Anterior cingulate cortex (tissue), 58 donors: ENCODE results near the gene RBM38.
"Not testable (repeated sequence)": the region's sequence is repeated elsewhere in the genome, so short reads cannot be mapped to it uniquely, and the experiment has no call there.

Experiments used
- DNase-seq, 58 donors: peaks; one replicate each; lab custom pipeline; 2025; lab: John Stamatoyannopoulos, UW

The RBM38 gene

DNA sequence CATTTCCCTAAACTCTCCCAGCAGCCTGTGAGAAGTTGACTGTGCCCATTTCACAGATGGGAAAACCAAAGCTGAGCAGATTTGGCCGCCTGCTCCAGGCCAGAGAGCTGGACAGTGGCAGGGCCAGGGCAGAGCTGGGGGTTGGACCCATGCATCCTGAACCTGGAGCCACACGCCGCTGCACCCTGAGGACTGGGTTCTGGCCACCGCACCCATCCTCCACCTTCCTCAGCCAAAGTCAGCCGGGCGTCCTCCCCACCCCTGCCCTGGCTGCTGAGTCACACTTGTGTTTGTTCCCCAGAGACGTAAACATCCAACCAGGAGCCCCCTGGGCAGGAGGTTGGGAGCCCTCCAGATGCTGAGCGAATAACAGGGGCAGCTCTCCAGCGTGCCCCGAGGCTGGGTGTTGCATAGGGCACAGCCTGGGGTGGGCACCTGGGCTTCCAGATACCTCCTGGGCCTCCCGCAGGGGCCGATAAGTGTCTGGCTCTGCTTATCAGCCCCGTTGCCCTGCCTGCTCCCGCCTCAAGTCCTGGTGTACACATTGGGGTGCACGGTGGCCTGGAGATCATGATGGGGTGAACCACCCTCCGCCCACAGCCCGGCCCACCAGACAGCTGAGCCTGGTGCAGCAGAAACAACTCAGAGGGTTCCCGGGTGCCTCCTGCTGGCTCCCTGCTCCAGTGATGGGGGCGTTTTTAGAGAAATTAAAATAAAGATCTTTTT lies 23.8 kb downstream of the RBM38 start:
- DNase-seq: no peak

DNA sequence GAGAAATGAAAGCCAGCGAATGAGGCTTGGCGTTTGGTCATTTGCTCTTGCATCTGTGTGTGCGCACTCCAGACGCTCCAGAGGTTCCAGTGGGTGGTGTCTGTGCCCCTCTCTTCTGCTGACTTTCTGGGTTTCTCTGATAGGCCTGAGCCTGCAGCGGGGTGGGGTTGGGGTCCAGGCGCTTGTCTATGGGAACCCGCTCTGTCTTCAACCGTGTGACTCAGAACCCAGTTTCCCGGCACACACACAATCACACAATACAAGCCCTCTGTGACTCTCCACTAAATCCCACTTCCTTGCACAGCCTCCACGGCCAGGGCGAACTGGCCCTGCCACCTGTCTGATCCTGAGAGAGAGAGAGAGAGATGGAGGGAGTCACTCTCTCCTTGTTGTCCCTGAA lies 24.6 kb downstream of the RBM38 start:
- no peak for DNase-seq

DNA sequence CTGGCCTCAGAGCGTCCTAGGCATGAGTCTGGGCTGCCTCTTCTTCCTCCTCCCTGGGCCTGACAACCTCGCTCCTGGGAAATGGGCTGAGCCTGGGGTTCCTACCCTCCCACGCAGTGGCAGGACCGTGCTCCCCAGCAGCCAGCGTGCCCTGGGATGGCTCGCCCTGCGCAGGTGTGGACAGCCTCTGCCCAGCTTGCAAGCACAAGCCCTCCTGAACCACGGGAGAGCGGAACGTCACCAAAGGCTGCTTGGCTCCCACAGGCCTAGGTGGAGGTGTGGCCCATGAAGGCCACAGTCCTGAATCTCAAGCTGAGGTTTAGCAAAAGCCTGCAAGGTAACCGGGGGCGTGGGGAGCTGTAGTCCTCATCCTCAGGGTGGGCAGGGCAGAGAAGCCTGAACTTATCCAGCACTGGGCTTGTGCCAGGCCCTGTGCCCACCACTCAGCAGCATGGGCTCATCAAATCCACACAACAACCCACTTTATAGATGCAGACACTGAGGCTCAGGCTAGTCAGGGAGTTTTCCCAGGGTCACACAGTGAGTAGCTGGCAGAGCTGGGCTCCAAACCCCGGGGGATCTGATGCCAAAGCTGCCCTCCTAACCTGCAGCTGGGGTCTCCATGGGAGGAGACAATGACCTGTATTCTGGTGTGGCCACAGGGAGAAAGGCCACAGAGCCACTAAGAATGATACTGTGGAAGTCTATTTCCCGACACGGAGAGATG lies 25.3 kb downstream of the RBM38 start:
- no peak for DNase-seq

DNA sequence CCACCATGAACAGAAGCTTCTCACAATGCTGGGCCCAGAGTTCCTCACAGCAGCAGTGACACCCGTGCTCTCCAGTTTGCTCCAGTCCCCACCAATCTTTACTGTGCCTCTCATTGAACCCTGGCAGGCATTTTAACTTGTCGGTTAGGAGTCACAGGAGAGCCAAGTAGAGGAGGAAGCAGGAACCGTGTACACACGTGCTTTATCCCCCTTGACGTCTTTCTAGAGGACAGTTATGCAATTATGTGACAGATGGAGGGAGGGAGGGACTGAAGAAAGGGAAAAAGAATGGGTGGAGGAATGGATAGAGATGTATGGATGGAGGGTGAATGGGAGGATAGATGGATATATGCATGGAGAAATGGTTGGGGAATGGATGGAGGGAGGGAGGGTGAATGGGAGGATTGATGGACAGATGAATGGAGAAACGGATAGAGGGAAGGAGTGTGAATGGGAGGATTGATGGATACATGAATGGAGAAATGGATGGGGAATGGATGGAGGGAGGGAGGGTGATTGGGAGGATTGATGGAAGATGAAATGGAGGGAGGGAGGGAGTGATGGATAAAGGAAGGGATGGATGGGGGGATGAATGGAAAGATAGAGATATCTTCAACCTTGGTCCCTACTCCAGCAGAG lies 26.0 kb downstream of the RBM38 start:
- DNase-seq: no peak

DNA sequence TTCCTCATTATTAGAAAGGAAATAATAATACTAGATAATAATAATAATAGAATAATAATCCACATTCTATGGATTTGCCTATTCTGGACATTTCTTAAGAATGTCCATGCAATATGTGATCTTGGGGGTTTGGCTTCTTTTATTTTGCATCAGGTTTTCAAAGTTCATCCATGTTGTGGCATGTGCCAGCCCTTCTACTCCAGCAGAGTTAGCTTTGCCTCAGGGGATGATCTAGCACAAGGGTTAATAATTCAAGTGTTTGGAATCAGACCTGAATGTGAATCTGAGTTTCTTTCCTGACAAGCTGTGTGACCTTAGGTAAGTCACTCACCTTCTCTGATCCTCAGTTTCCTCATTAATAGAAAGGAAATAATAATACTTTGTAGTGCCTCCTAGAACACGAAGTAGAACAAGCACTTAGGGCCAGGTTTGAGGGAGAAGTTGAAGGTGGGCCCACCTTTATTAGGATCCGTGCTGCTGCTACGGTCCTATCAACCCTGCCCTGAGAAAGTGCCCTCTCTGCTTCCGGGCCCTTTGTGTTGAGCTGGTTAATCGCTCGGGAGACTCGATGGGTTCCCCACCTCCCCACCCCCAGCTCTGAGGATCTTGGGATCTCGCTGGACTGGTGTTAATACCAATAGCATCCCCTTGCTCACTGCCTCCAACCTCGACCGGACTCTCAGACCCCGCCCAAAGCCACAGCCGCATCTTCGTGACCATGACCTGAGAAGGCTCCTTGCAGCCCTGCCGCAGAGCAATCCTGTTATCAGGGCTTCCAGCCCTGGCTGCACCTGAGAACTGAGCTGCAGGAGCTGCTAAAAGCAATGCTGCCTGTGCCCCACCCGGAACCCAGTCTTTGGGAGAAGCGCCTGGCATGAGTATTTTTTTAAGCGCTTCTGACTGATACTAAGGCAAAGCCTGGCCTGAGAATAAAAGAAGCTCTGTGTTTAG lies 26.9 kb downstream of the RBM38 start:
- DNase-seq: no peak

DNA sequence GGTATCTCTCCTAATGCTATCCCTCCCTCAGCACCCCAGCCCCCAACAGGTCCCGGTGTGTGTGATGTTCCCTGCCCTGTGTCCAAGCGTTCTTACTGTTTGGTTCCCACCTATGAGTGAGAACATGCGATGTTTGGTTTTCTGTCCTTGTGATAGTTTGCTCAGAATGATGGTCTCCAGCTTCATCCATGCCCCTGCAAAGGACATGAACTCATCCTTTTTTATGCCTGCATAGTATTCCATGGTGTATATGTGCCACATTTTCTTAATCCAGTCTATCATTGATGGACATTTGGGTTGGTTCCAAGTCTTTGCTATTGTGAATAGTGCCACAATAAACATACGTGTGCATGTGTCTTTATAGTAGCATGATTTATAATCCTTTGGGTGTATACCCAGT lies 28.3 kb downstream of the RBM38 start:
- DNase-seq: not testable (repeated sequence)

DNA sequence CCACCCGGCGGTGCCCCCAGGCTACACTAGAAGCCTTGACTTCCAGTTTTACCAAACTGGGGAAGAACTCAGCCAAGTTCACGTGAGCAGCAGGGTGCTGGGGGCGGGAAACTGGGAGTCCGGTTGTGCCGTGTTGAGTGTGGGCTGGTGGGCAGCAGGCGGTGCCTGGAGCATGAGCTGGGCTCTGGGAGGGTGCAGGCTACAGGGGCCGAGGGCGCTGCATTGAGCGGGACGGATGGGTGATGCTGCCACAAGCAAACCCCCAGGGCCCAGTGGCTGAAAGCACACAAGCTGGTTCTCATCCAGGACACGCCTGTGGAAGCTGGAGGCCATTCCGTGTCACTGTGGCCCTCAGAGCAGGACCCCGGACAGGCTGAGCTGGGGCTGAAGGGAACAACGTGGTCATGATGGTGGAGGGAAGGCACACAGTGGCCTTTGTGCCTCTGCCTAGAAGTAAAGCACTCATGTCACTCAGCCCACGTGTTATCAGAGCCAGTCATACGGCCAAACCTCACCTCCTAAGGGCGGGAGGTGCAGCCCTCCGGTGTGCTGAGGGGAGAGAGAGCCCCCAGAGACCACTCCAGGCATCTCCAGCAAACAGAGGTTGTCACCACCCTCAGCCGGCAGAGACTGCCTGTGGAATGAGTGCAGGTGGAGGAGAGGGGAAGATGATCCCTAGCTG lies 29.5 kb downstream of the RBM38 start:
- DNase-seq: no peak

DNA sequence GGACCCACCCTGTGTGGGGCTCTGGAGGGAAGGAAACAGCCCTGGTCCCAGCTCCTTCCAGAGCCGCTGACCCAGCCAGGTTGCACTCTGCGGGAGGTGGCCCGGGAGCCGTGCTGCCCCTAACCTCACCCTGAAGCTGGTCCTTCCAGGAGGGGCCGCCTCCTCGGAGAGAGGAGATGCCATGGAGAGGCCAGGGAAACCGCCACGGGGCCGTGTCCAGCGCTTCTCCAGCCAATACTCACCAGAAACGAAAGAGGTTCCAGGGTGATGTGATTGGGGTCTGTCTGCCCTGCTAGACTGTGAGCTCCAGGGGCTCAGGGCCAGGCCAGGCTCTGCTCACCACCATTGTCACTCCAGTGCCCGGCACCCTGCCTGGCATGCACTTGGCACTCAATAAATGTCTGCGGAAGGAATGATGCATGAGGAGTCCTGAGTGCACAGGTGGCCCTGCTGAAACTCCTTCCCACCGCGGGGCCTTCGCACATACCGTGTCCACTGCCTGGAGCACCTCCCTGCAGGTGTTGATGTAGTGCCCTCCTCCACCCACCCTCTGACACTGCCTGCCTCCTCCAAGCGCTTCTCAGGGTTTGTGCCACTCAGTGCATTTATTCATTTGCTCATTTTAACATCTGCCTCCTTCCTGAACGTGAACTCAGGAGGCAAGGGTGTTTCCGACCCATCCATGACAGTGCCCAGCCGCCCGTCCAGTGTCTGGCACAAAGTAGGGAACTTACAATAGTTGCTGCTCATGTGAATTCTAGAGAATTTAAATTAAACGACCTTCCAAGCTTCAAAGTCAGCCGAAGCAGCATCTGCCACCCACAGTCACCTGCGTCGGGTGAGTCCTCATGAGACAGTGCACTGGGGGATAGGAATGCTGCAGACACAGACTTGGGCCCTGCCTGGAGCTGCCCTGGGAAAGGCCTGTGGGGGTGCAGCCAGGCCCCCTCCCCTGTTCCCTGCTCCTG lies 30.3 kb downstream of the RBM38 start:
- no peak for DNase-seq

DNA sequence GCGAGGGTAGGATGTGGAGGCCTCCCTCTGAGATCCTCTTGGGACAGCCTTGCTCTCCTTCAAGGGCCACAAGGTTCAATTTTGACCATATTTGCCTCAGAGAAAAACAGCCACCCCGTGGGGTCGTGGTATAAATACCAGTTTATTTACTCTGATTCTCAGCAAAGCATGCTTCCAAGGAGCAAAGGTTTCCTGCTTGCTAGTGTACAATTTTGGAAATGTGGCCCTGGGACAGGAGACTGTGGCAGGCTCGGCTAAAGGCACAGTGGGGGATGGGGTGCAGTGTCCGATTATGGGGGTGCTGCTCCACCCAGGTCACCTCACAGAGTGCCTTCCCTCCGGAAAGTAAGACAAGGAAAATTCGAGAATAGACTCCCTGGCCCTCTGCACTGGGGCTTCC lies 31.1 kb downstream of the RBM38 start:
- DNase-seq: no peak

DNA sequence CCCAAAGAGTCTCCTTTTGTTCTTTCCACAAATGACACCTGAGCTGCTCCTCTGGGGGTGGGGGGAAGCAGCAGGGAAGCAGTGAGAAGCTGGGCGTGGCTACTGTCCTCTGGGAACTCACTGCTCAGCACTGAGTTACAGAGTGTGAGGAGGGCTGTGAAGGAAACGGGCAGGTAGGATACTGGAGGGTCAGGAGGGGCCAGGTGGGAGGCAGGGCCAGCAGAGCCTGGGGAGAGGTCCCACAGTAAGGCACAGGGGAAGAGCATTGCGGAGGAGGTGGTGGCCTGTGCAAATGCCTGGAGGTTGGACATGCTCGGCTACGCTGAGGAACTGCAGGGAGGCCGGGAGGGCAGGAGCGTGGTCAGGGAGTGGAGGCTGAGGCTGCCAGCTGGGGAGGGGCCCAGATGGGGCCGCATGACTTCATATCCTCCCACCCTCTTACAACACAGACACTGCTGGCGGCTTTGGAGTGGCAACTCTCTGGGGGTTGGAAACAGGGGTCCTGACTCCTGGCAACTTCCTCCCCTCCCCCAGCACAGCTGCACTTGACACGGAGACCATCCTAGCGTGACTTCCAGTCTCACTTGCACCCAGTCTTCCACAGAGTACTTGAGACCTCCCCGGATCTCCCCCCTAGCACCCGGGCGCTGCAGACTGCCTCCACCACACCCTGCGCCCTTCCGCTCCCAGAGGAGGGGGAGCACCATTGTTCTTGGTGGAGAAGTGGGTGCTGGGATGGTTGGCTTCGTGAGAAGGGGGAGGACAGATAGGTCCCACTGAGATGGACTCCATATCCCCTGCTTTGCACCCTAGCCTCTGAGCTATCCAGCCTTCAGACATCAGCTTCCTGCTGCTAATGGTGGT lies 34.2 kb downstream of the RBM38 start:
- no peak for DNase-seq

DNA sequence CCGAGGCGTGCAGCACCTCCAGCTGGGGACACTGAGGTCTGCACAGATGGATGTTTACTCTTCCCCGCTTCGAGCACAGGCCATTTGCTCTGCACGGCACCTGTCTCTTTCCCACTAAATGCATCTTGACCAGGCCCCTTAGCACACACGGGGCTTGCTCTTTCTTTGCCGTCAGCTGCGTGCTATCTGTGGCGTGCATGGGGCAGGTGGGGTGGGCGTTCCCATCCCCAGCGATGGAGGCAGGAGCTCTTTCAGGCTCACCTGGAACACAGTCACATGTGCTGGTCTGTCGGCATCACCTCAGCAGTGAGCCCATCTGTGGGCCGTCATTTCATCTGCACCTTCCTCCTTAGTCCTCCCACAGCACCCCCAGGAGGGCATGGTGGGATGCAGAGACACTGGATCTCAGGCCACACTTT lies 35.1 kb downstream of the RBM38 start:
- DNase-seq: no peak

DNA sequence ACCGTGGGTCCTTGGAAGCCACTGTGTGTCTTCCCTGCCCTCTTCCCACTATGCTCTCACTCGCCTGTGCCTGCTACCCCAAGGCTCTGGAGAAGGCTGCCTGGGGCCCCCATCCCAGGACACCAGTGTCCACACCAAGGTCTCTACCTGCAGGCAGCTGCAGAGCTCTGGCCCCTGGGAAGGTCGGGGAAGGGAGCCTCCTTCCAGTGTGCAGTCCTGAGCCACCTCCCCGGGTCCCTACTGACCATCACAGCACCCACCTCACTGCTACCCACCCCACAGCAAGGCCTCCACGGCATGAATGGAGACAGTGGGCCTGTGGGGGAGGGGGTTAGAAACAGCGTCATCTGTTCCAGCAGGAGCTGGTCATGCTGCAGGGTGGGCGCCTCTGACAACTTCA lies 35.6 kb downstream of the RBM38 start:
- no peak for DNase-seq

DNA sequence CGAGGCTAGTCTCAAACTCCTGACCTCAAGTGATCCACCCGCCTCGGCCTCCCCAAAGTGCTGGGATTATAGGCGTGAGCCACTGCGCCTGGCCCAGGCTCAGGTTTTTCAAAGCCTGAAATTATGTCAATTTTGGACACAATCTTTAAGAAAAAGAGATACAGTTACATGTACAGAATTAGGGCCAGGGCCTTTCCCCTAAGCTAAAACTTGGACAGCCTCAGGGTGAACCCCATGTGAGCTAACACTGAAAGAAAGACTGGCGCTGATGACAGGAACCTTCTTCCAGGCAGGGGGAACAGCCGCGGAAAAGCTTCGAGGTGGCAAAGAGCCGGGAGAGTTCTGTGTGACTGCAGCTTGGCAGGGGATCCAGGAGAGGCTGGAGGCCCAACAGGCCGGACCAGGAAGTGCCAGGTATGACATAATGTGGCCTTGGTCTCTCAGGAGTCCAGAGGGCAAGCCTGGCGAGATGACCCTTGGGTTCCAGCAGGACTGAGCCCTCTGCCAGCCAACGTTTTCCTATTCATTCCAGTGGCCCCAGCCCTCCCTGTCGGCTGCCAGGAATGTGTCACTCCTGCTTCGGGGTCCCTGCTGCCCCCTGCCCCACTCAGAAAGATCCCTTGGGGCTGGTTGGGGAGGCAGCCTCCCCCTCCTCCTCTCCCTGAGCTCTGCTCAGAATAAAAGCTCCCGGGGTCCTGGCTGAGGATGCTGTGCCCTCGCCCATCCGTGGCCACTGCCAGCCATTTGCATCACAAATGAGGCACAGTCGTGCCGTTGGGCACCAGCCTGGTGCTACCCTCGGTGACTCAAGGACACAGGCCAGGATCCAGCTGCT lies 37.3 kb downstream of the RBM38 start:
- DNase-seq: peak in 55 of 58 donors; percentile 11 to 88 (median 63)

DNA sequence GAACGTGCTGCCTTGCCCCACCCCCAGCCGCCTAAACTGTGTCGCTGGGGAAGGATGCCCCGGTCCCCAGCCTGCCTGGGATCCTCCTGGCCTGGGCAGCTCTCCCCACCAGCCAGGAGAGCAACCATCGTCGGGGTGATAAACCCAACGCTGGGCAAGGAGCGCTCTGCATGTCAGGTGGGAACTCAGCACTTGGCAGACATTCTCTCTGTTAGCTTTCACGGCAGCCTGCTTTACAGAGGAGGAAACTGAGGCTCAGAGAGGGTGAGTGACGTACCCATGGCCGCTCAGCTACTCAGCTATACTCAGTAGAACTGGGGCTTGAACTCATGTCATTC lies 37.9 kb downstream of the RBM38 start:
- peak in 1 of 58 donors; percentile 39 for DNase-seq

DNA sequence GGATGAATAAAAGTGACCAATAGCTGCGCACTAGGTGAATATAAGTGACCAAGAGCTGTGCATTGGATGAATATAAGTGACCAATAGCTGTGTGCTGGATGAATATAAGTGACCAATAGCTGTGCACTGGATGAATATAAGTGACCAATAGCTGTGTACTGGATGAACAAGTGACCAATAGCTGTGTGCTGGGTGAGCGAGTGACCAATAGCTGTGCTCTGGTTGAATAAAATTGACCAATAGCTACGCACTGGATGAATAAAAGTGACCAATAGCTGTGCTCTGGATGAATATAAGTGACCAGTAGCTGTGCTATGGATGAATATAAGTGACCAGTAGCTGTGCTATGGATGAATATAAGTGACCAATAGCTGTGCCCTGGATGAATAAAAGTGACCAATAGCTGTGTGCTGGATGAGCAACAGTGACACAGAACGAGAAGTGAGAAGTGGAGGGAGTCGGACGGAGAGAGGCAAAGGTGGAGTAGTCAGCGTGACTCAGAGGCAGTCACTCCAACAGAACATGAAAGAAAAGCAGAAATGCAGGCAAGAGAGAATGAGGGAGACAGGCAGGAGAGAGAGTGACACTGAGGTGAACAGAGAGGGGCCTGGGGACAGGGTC lies 38.5 kb downstream of the RBM38 start:
- DNase-seq: no peak

DNA sequence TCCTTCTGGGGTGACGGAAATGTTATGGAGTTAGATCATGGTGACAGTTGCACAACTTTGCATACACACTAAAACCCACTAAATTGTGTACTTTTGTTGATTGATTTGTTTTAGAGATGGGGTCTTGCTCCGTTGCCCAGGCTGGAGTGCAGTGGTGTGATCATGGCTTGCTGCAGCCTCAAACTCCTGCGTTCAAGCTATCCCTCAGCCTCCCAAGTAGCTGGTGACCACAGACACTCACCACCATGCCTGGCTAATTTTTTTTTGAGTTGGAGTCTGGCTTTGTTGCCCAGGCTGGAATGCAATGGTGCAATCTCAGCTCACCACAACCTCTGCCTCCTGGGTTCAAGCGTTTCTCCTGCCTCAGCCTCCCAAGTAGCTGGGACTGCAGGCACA lies 39.0 kb downstream of the RBM38 start:
- not testable (repeated sequence) for DNase-seq

DNA sequence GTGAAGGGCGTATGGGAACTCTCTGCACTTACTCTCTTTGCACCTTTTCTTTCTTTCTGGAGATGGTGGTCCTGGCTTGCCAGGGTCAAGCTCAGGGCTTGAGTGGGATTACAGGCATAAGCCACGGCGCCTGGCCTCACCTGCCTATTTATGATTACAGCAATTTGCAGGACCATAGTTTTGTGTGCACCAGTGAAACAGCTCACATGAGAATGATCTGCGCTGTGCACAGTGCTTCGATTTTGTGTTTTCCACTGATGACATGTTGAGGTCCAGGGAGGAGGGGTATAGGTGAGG lies 40.3 kb downstream of the RBM38 start:
- DNase-seq: no peak
